ACC112 (cell line): ENCODE results near the gene RAB31.

Experiments
- H2AFZ ChIP-seq: fragments of 200-600 bp; sonication (generic); one replicate; pipeline ENCODE4 v1.6.0; 2017; ENCODE audit warnings: antibody characterized with exemption, low read length; ENCODE audit not compliant: unreplicated experiment
- H3K27ac ChIP-seq: fragments of 200-600 bp; sonication (generic); 2 replicates; pipeline ENCODE4 v1.5.1; 2014; ENCODE audit warnings: low read depth, mild to moderate bottlenecking, antibody characterized with exemption, low read length, moderate library complexity
- H3K27me3 ChIP-seq: fragments of 200-600 bp; sonication (generic); 2 replicates; pipeline ENCODE4 v1.6.1; 2014; ENCODE audit warnings: mild to moderate bottlenecking, antibody characterized with exemption, low read length, moderate library complexity, mixed read lengths; ENCODE audit not compliant: insufficient read depth
- H3K36me3 ChIP-seq: fragments of 200-600 bp; sonication (generic); 2 replicates; pipeline ENCODE4 v1.6.1; 2016; ENCODE audit warnings: mild to moderate bottlenecking, antibody characterized with exemption, low read length, moderate library complexity, mixed read lengths; ENCODE audit not compliant: insufficient read depth
- H3K4me1 ChIP-seq: fragments of 200-600 bp; sonication (generic); one replicate; pipeline ENCODE4 v1.6.1; 2016; ENCODE audit warnings: low read length, mixed read lengths; ENCODE audit not compliant: insufficient read depth, unreplicated experiment, control insufficient read depth
- H3K4me3 ChIP-seq: fragments of 200-600 bp; sonication (generic); 2 replicates; pipeline ENCODE4 v1.5.1; 2014; ENCODE audit warnings: mild to moderate bottlenecking, low read depth, low read length
- H3K79me2 ChIP-seq: fragments of 200-600 bp; sonication (generic); one replicate; pipeline ENCODE4 v1.6.0; 2016; ENCODE audit warnings: low read length; ENCODE audit not compliant: control insufficient read depth, unreplicated experiment, insufficient read depth

RAB31 gene

GRCh38 chr18:9902832-9903231, 194.7 kb downstream of the RAB31 start:
- Histone ChIP-seq H2AFZ (no peak overlapping the region), H3K4me1 (peaks cover 10% of the 10 kb centered on the region), H3K27ac (no peak overlapping the region), H3K4me3 (no peak overlapping the region), H3K79me2 (no peaks in the 10 kb centered on the region), H3K27me3 (no peaks in the 10 kb centered on the region), H3K36me3 (no peaks in the 10 kb centered on the region)

- Histone ChIP-seq H2AFZ (no peak overlapping the region), H3K27me3 (no peaks in the 10 kb centered on the region), H3K4me1 (no peaks in the 10 kb centered on the region), H3K27ac (no peak overlapping the region), H3K36me3 (no peaks in the 10 kb centered on the region), H3K4me3 (no peak overlapping the region), H3K79me2 (no peaks in the 10 kb centered on the region)
Measured at GRCh38 chr18:9905401-9905922, 197.4 kb downstream of the RAB31 start.

- Histone ChIP-seq H3K36me3 (no peaks in the 10 kb centered on the region), H3K4me3 (no peak overlapping the region), H3K27me3 (no peaks in the 10 kb centered on the region), H3K27ac (no peak overlapping the region), H3K4me1 (no peaks in the 10 kb centered on the region), H3K79me2 (no peaks in the 10 kb centered on the region), H2AFZ (no peak overlapping the region)
Measured at GRCh38 chr18:9906481-9906880, 198.4 kb downstream of the RAB31 start.

GRCh38 chr18:9907867-9908266, 199.8 kb downstream of the RAB31 start:
- H2AFZ ChIP-seq: no peak overlapping the region
- no peaks in the 10 kb centered on the region for H3K27me3 ChIP-seq
- no peak overlapping the region for H3K4me3 ChIP-seq
- H3K27ac ChIP-seq: no peak overlapping the region
- H3K4me1 ChIP-seq: no peaks in the 10 kb centered on the region
- no peaks in the 10 kb centered on the region for H3K36me3 ChIP-seq
- H3K79me2 ChIP-seq: no peaks in the 10 kb centered on the region

- Histone ChIP-seq H3K36me3 (no peaks in the 10 kb centered on the region), H2AFZ (no peak overlapping the region), H3K4me3 (no peak overlapping the region), H3K27ac (no peak overlapping the region), H3K79me2 (peaks cover 10% of the 10 kb centered on the region), H3K27me3 (no peaks in the 10 kb centered on the region), H3K4me1 (no peaks in the 10 kb centered on the region)
Measured at GRCh38 chr18:9910071-9910470, 202.0 kb downstream of the RAB31 start.

- H3K4me3 ChIP-seq: no peak overlapping the region
- no peaks in the 10 kb centered on the region for H3K27me3 ChIP-seq
- H3K36me3 ChIP-seq: no peaks in the 10 kb centered on the region
- H3K79me2 ChIP-seq: peaks cover 16% of the 10 kb centered on the region
- no peak overlapping the region for H2AFZ ChIP-seq
- no peak overlapping the region for H3K27ac ChIP-seq
- H3K4me1 ChIP-seq: no peaks in the 10 kb centered on the region
Measured at GRCh38 chr18:9910661-9911060, 202.6 kb downstream of the RAB31 start.

GRCh38 chr18:9911226-9911625, 203.1 kb downstream of the RAB31 start:
- no peak overlapping the region for H3K27ac ChIP-seq
- no peak overlapping the region for H3K4me3 ChIP-seq
- peaks cover 4% of the 10 kb centered on the region for H3K4me1 ChIP-seq
- H3K27me3 ChIP-seq: no peaks in the 10 kb centered on the region
- H2AFZ ChIP-seq: no peak overlapping the region
- H3K36me3 ChIP-seq: no peaks in the 10 kb centered on the region
- H3K79me2 ChIP-seq: peaks cover 21% of the 10 kb centered on the region
